Effector memory CD4-positive, alpha-beta T cell (primary cell): Measurements from ENCODE around the gene C22orf23.
"Not testable (repeated sequence)": the region's sequence is repeated elsewhere in the genome, so short reads cannot be mapped to it uniquely, and the experiment has no call there.

Source experiments
- DNase-seq, 3 donors: peaks; one replicate each; pipeline ENCODE4 v3.0.0-alpha.2; 2020
- H3K27ac ChIP-seq: 2 replicates; pipeline ENCODE4 v1.7.0; 2013; ENCODE audit warnings: mild to moderate bottlenecking, low read length, moderate library complexity; ENCODE audit not compliant: insufficient read depth, poor library complexity, severe bottlenecking
- H3K27me3 ChIP-seq: replicated peaks from 2 replicates; pipeline ENCODE4 v1.7.0; 2013; ENCODE audit warnings: mild to moderate bottlenecking, low read length; ENCODE audit not compliant: insufficient read depth, control insufficient read depth, poor library complexity, severe bottlenecking
- H3K36me3 ChIP-seq: 2 replicates; pipeline ENCODE4 v1.7.0; 2013; ENCODE audit warnings: mild to moderate bottlenecking, low read length, moderate library complexity; ENCODE audit not compliant: control insufficient read depth, insufficient read depth
- H3K4me1 ChIP-seq: 2 replicates; pipeline ENCODE4 v1.7.0; 2013; ENCODE audit warnings: low read length, mild to moderate bottlenecking; ENCODE audit not compliant: control insufficient read depth, insufficient read depth, poor library complexity, severe bottlenecking
- H3K4me3 ChIP-seq: 2 replicates; pipeline ENCODE4 v1.7.0; 2013; ENCODE audit warnings: low read length, low read depth, mild to moderate bottlenecking; ENCODE audit not compliant: insufficient read depth, poor library complexity, severe bottlenecking
- H3K9me3 ChIP-seq: 2 replicates; pipeline ENCODE4 v1.7.0; 2013; ENCODE audit warnings: mild to moderate bottlenecking, low read length, moderate library complexity; ENCODE audit not compliant: control insufficient read depth

Gene C22orf23

GRCh38 chr22:37982938-37983859 lies 29.8 kb upstream of the C22orf23 start:
- Histone ChIP-seq H3K4me1 (no peaks in the 10 kb centered on the region), H3K36me3 (peaks cover 3% of the 10 kb centered on the region), H3K9me3 (no peaks in the 10 kb centered on the region), H3K27me3 (no peaks in the 10 kb centered on the region), H3K27ac (no peak overlapping the region), H3K4me3 (no peak overlapping the region)
- DNase-seq: no peak

- Histone ChIP-seq H3K27me3 (no peaks in the 10 kb centered on the region), H3K36me3 (peaks cover 3% of the 10 kb centered on the region), H3K27ac (no peak overlapping the region), H3K4me3 (no peak overlapping the region), H3K4me1 (no peaks in the 10 kb centered on the region), H3K9me3 (no peaks in the 10 kb centered on the region)
- DNase-seq: no peak
Measured at GRCh38 chr22:37982151-37982785, 28.9 kb upstream of the C22orf23 start.

- H3K9me3 ChIP-seq: no peaks in the 10 kb centered on the region
- H3K4me1 ChIP-seq: no peaks in the 10 kb centered on the region
- H3K36me3 ChIP-seq: no peaks in the 10 kb centered on the region
- H3K4me3 ChIP-seq: no peak overlapping the region
- DNase-seq: no peak
- H3K27me3 ChIP-seq: no peaks in the 10 kb centered on the region
- H3K27ac ChIP-seq: no peak overlapping the region
Measured at GRCh38 chr22:37981282-37982011, 28.0 kb upstream of the C22orf23 start.

- no peak overlapping the region for H3K4me3 ChIP-seq
- no peaks in the 10 kb centered on the region for H3K27me3 ChIP-seq
- H3K4me1 ChIP-seq: no peaks in the 10 kb centered on the region
- DNase-seq: no peak
- no peaks in the 10 kb centered on the region for H3K9me3 ChIP-seq
- no peaks in the 10 kb centered on the region for H3K36me3 ChIP-seq
- H3K27ac ChIP-seq: no peak overlapping the region
Measured at GRCh38 chr22:37979782-37980181, 26.4 kb upstream of the C22orf23 start.

GRCh38 chr22:37976547-37976946 lies 23.1 kb upstream of the C22orf23 start:
- Histone ChIP-seq H3K27me3 (no peaks in the 10 kb centered on the region), H3K4me3 (no peak overlapping the region), H3K9me3 (no peaks in the 10 kb centered on the region), H3K36me3 (no peaks in the 10 kb centered on the region), H3K27ac (no peak overlapping the region), H3K4me1 (no peaks in the 10 kb centered on the region)
- DNase-seq: no peak

- H3K36me3 ChIP-seq, H3K4me1 ChIP-seq, DNase-seq: not testable (repeated sequence)
Measured at GRCh38 chr22:37976022-37976421, 22.6 kb upstream of the C22orf23 start.

GRCh38 chr22:37975153-37975552 lies 21.8 kb upstream of the C22orf23 start:
- Histone ChIP-seq H3K27me3 (no peaks in the 10 kb centered on the region), H3K4me1 (no peaks in the 10 kb centered on the region), H3K36me3 (no peaks in the 10 kb centered on the region), H3K4me3 (no peak overlapping the region), H3K27ac (no peak overlapping the region), H3K9me3 (no peaks in the 10 kb centered on the region)
- no peak for DNase-seq

More at GRCh38 chr22:37976022-37976421, 22.6 kb upstream of the C22orf23 start:
- not testable (repeated sequence) for H3K27me3 ChIP-seq, H3K9me3 ChIP-seq, H3K27ac ChIP-seq, H3K4me3 ChIP-seq

GRCh38 chr22:37973271-37974170 lies 20.1 kb upstream of the C22orf23 start:
- H3K4me3 ChIP-seq: no peak overlapping the region
- H3K36me3 ChIP-seq: peaks cover 9% of the 10 kb centered on the region
- no peak for DNase-seq
- no peaks in the 10 kb centered on the region for H3K9me3 ChIP-seq
- no peak overlapping the region for H3K27ac ChIP-seq
- no peaks in the 10 kb centered on the region for H3K27me3 ChIP-seq
- no peaks in the 10 kb centered on the region for H3K4me1 ChIP-seq

GRCh38 chr22:37972527-37972926 lies 19.1 kb upstream of the C22orf23 start:
- DNase-seq: no peak
- Histone ChIP-seq H3K36me3 (peaks cover 19% of the 10 kb centered on the region), H3K27me3 (no peaks in the 10 kb centered on the region)

More at GRCh38 chr22:37972527-37972926, 19.1 kb upstream of the C22orf23 start:
- no peak overlapping the region for H3K4me3 ChIP-seq
- no peaks in the 10 kb centered on the region for H3K9me3 ChIP-seq
- H3K4me1 ChIP-seq: no peaks in the 10 kb centered on the region
- no peak overlapping the region for H3K27ac ChIP-seq
